Measurements from ENCODE around the gene NKIRAS2. TPM values are rescaled to one million over a fixed set of nuclear protein-coding genes. Genes with fewer than 3 reads are reported as not detected.

NKIRAS2 gene
- polyA plus RNA-seq, 1 of the 3 experiments (the other 2 are of a cell fraction) = 91.8 TPM

- no peak for TF ChIP-seq USF1 (IDR thresholded peaks at IDR 0.05; ENCODE audit: borderline replicate concordance, low read depth)
- no peak for TF ChIP-seq EP300 (IDR thresholded peaks at IDR 0.05; ENCODE audit: borderline replicate concordance in 1 of 2, low read depth in 1 of 2, low read length in 1 of 2)
- no peak for TF ChIP-seq EZH2phosphoT487 (IDR thresholded peaks at IDR 0.05; ENCODE audit: borderline replicate concordance, low read depth)
- TF ChIP-seq TEAD4 (IDR thresholded peaks at IDR 0.05; ENCODE audit: borderline replicate concordance, insufficient read depth) = no peak
- no peak for TF ChIP-seq FOXJ3 (CRISPR knock-in tag; IDR thresholded peaks at IDR 0.05)
- TF ChIP-seq CTCF (IDR thresholded peaks at IDR 0.05) = no peak
- TF ChIP-seq FOSL2 (IDR thresholded peaks at IDR 0.05; ENCODE audit: borderline replicate concordance, low read depth) = no peak
- no peak for TF ChIP-seq NRF1 (IDR thresholded peaks at IDR 0.05; ENCODE audit: low read depth, low read length)
- no peak for TF ChIP-seq POLR2AphosphoS5 (IDR thresholded peaks at IDR 0.05; ENCODE audit: low read depth, low read length)
- no peak for TF ChIP-seq TAF1 (IDR thresholded peaks at IDR 0.05; ENCODE audit: borderline replicate concordance, low read depth, low read length)
- TF ChIP-seq ELF1 (IDR thresholded peaks at IDR 0.05) = no peak
- TF ChIP-seq PBX3 (IDR thresholded peaks at IDR 0.05) = no peak
- TF ChIP-seq MAX (IDR thresholded peaks at IDR 0.05; ENCODE audit: low read depth) = no peak
- no peak for TF ChIP-seq RAD21 (IDR thresholded peaks at IDR 0.05; ENCODE audit: low read length)
- TF ChIP-seq MEF2A (IDR thresholded peaks at IDR 0.05; ENCODE audit: borderline replicate concordance, low read depth) = no peak
- TF ChIP-seq GATA2 (CRISPR knock-in tag; IDR thresholded peaks at IDR 0.05) = no peak
- TF ChIP-seq CHD2 (IDR thresholded peaks at IDR 0.05; ENCODE audit: low read length, partially characterized antibody) = no peak
- TF ChIP-seq REST (IDR thresholded peaks at IDR 0.05; ENCODE audit: low read depth, low read length) = no peak
- TF ChIP-seq RCOR1 (IDR thresholded peaks at IDR 0.05; ENCODE audit: low read length) = no peak
- Histone ChIP-seq H2AFZ (ENCODE audit: low read depth) (no peak overlapping the region), H3K4me2 (no peak overlapping the region), H4K20me1 (ENCODE audit: insufficient read depth) (no peaks in the 10 kb centered on the region), H3K27me3 (ENCODE audit: insufficient read depth) (no peaks in the 10 kb centered on the region), H3K9me3 (no peaks in the 10 kb centered on the region), H3F3A (replicated peaks; ENCODE audit: insufficient read depth) (peaks cover 6% of the 10 kb centered on the region), H3K9me2 (no peaks in the 10 kb centered on the region), H3K4me3 (ENCODE audit: low read depth in 2 of 2, low read length in 1 of 2) (no peak overlapping the region), H3K36me3 (replicated peaks in 1 of 2; ENCODE audit: control insufficient read depth in 1 of 2, insufficient read depth in 2 of 2, low read length in 1 of 2) (peaks cover 79 to 86% of the 10 kb centered on the region in 2 experiments), H3K9ac (no peak overlapping the region), H3K79me2 (ENCODE audit: insufficient read depth) (peaks cover 6% of the 10 kb centered on the region; the same call in 1 of the 2 replicates), H3K4me1 (ENCODE audit: control insufficient read depth in 1 of 2, insufficient read depth in 2 of 2, low read depth in 1 of 2, low read length in 1 of 2) (no peaks in the 10 kb centered on the region), H3K27ac (ENCODE audit: low read depth in 2 of 2, low read length in 1 of 2) (no peak overlapping the region)
- POLR2A ChIA-PET = no interaction called here
- WGBS (ENCODE audit: low lambda C conversion rate) = 94% methylated on average over 2 of the region's 2 CpGs
- CTCF ChIA-PET = interaction anchor here (1.2 to 2.0 kb wide), 2 partner anchors 14 to 194 kb away, joined by 3 to 5 read pairs; no protein-coding TSS in a partner anchor
- no peak for DNase-seq
These were observed 31.5 kb upstream of the NKIRAS2 start for GRCh38 chr17:41988418-41988817.

Data from SK-N-SH (cell line).